K562 (cell line): Measurements from ENCODE around the gene MOK. TPM values are rescaled to one million over a fixed set of nuclear protein-coding genes. Genes with fewer than 3 reads are reported as not detected.
A peak's percentile ranks its signal among the peaks of the same experiment; 100 is the strongest.

Experiments used
- ATAC-seq: fragments of 200-7000 bp; cut with Tn5 transposase; 3 replicates; pipeline ENCODE4 v1.9.1; 2020; ENCODE audit warnings: moderate library complexity
- BruUV-seq: library from RNA; stranded (reverse); fragments of 400-500 nt; replicated peaks from 2 replicates; lab custom pipeline; 2021; lab: Mats Ljungman, UMichigan
- CTCF ChIA-PET: fragments of 300-600 bp; formaldehyde crosslinking; extraction: SDS; loops from one replicate; lab custom pipeline; 2021; ENCODE audit warnings: low intra/inter-chr PET ratio; lab: Yijun Ruan, JAX
- POLR2A ChIA-PET: fragments of 300-600, 350-650 bp; sonication (Branson Sonifier 250); formaldehyde crosslinking; extraction: SDS; loops from one replicate; lab custom pipeline; 2021; ENCODE audit warnings: antibody characterized with exemption, inconsistent platforms; lab: Yijun Ruan, JAX
- DNase-seq, 4 experiments: peaks; one replicate each; pipeline versions ENCODE4 v3.0.0 to v3.0.0-alpha.2; 2011 to 2018; ENCODE audit warnings: low spot score in 3 of 4, mixed read lengths in 3 of 4; ENCODE audit errors: extremely low read depth in 1 of 4
- FAIRE-seq: peaks from 2 replicates; lab custom pipeline; 2011; peaks lifted over from hg19 to GRCh38; lab: Jason Lieb, UNC
- H2AFZ ChIP-seq: 2 replicates; pipeline ENCODE4 v1.6.0; 2011; ENCODE audit warnings: low read depth, low read length, control low read depth, inconsistent platforms
- H3K27ac ChIP-seq: fragments of 200-600 bp; 3 replicates; pipeline ENCODE4 v1.8.0; 2011; ENCODE audit warnings: low read depth, mild to moderate bottlenecking, control low read depth, inconsistent platforms, low read length, moderate library complexity, mixed read lengths; ENCODE audit errors: extremely low read depth
- H3K27me3 ChIP-seq, 2 experiments: fragments of 300-600 bp in 1 of 2; 2 replicates in 1 of 2; 3 replicates in 1 of 2; pipeline versions ENCODE4 v1.6.0 to v1.8.0; 2011; ENCODE audit warnings: inconsistent platforms in 2 of 2, low read length in 2 of 2, mild to moderate bottlenecking in 1 of 2, mixed read lengths in 1 of 2, moderate library complexity in 1 of 2; ENCODE audit not compliant: control insufficient read depth in 2 of 2, insufficient read depth in 2 of 2
- H3K36me3 ChIP-seq: fragments of 300-600 bp; 3 replicates; pipeline ENCODE4 v1.8.0; 2011; ENCODE audit warnings: mild to moderate bottlenecking, low read length, inconsistent platforms; ENCODE audit not compliant: control insufficient read depth, insufficient read depth
- H3K4me1 ChIP-seq, 2 experiments: fragments of 200-600 bp in 1 of 2; replicated peaks in 1 of 2; 2 replicates in 1 of 2; 3 replicates in 1 of 2; pipeline versions ENCODE4 v1.5.1 to v1.8.0; 2011; ENCODE audit warnings: inconsistent platforms in 2 of 2, low read length in 2 of 2, mild to moderate bottlenecking in 1 of 2, mixed read lengths in 1 of 2, moderate library complexity in 1 of 2; ENCODE audit not compliant: control insufficient read depth in 2 of 2, insufficient read depth in 2 of 2
- H3K4me2 ChIP-seq: 2 replicates; pipeline ENCODE4 v1.6.1; 2011; ENCODE audit warnings: low read length, control low read depth, inconsistent platforms, mixed read lengths; ENCODE audit not compliant: insufficient read depth
- H3K4me3 ChIP-seq: fragments of 200-600 bp; sonication (generic), shearing (Covaris generic); 2 replicates; pipeline ENCODE4 v1.5.1; 2016; ENCODE audit warnings: control low read depth, inconsistent platforms
- H3K79me2 ChIP-seq: fragments of 200-600 bp; 3 replicates; pipeline ENCODE4 v1.8.0; 2011; ENCODE audit warnings: low read length, inconsistent platforms; ENCODE audit not compliant: control insufficient read depth, insufficient read depth
- H3K9ac ChIP-seq, 2 experiments: 2 replicates each; pipeline versions ENCODE4 v1.6.0 to v1.6.1; 2011; ENCODE audit warnings: low read depth in 2 of 2, low read length in 2 of 2, control low read depth in 1 of 2, inconsistent platforms in 1 of 2, mild to moderate bottlenecking in 1 of 2, mixed read lengths in 1 of 2; ENCODE audit not compliant: insufficient read depth in 1 of 2
- H3K9me1 ChIP-seq: one replicate; pipeline ENCODE4 v1.6.0; 2011; ENCODE audit warnings: inconsistent platforms, mild to moderate bottlenecking, low read length, moderate library complexity; ENCODE audit not compliant: control insufficient read depth, insufficient read depth
- H3K9me3 ChIP-seq: replicated peaks from 2 replicates; pipeline ENCODE4 v1.5.1; 2011; ENCODE audit warnings: low read depth, low read length, inconsistent platforms; ENCODE audit not compliant: control insufficient read depth, insufficient read depth
- H4K20me1 ChIP-seq: replicated peaks from 2 replicates; pipeline ENCODE4 v1.6.1; 2011; ENCODE audit warnings: low read length, inconsistent platforms, mixed read lengths; ENCODE audit not compliant: control insufficient read depth, insufficient read depth
- MIER1 ChIP-seq: fragments of 450-650 bp; IDR thresholded peaks from 2 replicates; pipeline ENCODE4 v1.6.1; 2016; ENCODE audit warnings: antibody characterized with exemption, mild to moderate bottlenecking, low read depth
- MYBL2 ChIP-seq, 2 experiments: fragments of 450-650 bp in 1 of 2; sonication (generic) in 1 of 2; formaldehyde crosslinking in 1 of 2; IDR thresholded peaks; 2 replicates each; pipeline versions ENCODE4 v1.6.1 to v1.8.1; 2017 to 2022; ENCODE audit warnings: borderline replicate concordance in 1 of 2, inconsistent platforms in 1 of 2, low read depth in 1 of 2, mild to moderate bottlenecking in 1 of 2, missing genetic modification reagents in 1 of 2, moderate library complexity in 1 of 2
- PKNOX1 ChIP-seq: fragments of 450-650 bp; IDR thresholded peaks from 2 replicates; pipeline ENCODE4 v1.6.1; 2016
- WGBS: fragments of 100-300 bp; shearing (Covaris generic); methylation state at CpG from one replicate; pipeline ENCODE4 v1.1.6; 2016; ENCODE audit warnings: low coverage, mixed read lengths; ENCODE audit not compliant: insufficient coverage; ENCODE audit errors: missing lambda C conversion rate; 5-methylcytosine and 5-hydroxymethylcytosine counted together
- in situ Hi-C: fragments of 300-500 bp; cut with MboI; formaldehyde crosslinking; loops from 4 replicates; pipeline ENCODE4 v1.15.0; 2018; ENCODE audit warnings: inconsistent platforms, mixed read lengths
- intact Hi-C: fragments of 100-400 bp; cut with micrococcal nuclease; formaldehyde crosslinking; loops from 2 replicates; pipeline ENCODE4 v1.14.2; 2022
- polyA plus RNA-seq, 8 experiments: library from polyadenylated mRNA; depleted of rRNA in 4 of 8; stranded (reverse) in 5 of 8; unstranded in 3 of 8; fragments of >200 nt; fragmentation: Nextera tagmentation in 2 of 8; fragmentation: Illumina TruSeq in 1 of 8; extraction: Ambion mirVana in 2 of 8; extraction: Trizol in 1 of 8; gene quantifications; 2 replicates each; pipeline versions ENCODE4 v1.2.1 to v1.2.3, GENCODE V29; 2011 to 2014; ENCODE audit warnings: inconsistent platforms in 1 of 8, missing spikeins in 1 of 8
- total RNA-seq, 7 experiments: library from RNA; depleted of rRNA in 6 of 7; stranded (reverse); fragments of >200 nt in 6 of 7; fragmentation: Illumina TruSeq in 2 of 7; extraction: Trizol in 2 of 7; gene quantifications; 2 replicates each; pipeline versions ENCODE4 v1.2.1 to v1.2.3, GENCODE V29; 2011 to 2021; ENCODE audit warnings: low replicate concordance in 1 of 7

MOK gene
- total and polyA plus RNA-seq, 9 of the 15 experiments (the other 6 are each of a cell fraction or from before 2014, with no cell fraction given): 1.3 to 8.4 (median 5.3) TPM

- no peak for FAIRE-seq
These were observed 98.0 kb downstream of the MOK start for GRCh38 chr14:102206918-102207317.

DNA sequence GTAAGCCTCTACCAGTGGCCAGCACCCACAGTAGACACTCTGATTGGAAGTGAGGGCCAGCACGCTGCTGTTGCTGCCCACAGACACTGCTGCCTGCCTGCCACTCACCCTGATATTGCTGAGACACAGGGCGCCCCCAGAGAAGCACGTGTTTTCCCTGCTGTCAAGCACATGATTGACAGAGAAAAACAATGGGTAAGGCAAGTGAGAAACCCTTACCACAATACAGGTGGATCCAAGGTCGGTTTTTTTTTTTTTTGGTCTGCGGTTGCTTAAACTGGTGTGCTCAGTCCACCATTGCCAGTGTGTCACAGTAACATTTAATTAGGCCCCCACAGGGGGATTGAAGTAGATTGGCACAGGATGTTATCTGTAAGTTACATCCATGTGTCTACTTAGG, 99.4 kb downstream of the MOK start:
- Histone ChIP-seq H3K9me1 (no peaks in the 10 kb centered on the region), H3K27ac (no peak overlapping the region), H3K27me3 (no peaks in the 10 kb centered on the region), H2AFZ (no peak overlapping the region), H3K36me3 (peaks cover 35% of the 10 kb centered on the region), H3K4me2 (no peak overlapping the region), H3K4me1 (no peaks in the 10 kb centered on the region; a peak in 1 of 5 replicates), H3K9me3 (no peaks in the 10 kb centered on the region), H3K9ac (no peak overlapping the region), H3K4me3 (no peak overlapping the region), H3K79me2 (peaks cover 4% of the 10 kb centered on the region; the same call in 1 of the 3 replicates), H4K20me1 (no peaks in the 10 kb centered on the region)
- in situ Hi-C loops: no loop called here
- TF ChIP-seq MIER1 (no peak), PKNOX1 (peak; percentile 34; the same call in 1 of the 2 replicates)
- intact Hi-C loops: no loop called here
- ChIA-PET CTCF (no interaction called here), POLR2A (no interaction called here)
- DNase-seq (no peak), ATAC-seq (no peak), FAIRE-seq (no peak)
- BruUV-seq: no TSS peak
- WGBS: 66% methylated on average over 3 of the region's 5 CpGs

More at GRCh38 chr14:102206918-102207317, 98.0 kb downstream of the MOK start:
- no peak overlapping the region for H3K9ac ChIP-seq
- POLR2A ChIA-PET: interaction anchor here (0.6 to 0.9 kb wide), 3 partner anchors 8 to 1385 kb away, joined by 3 read pairs; no protein-coding TSS in a partner anchor
- TF ChIP-seq MYBL2 (IDR thresholded peaks at IDR 0.05; ENCODE audit: low read depth): no peak
- no peak for TF ChIP-seq MYBL2 (CRISPR knock-in tag; IDR thresholded peaks at IDR 0.05; ENCODE audit: borderline replicate concordance)
- H3K4me3 ChIP-seq: no peak overlapping the region
- BruUV-seq: no TSS peak
- H3K27me3 ChIP-seq: no peaks in the 10 kb centered on the region
- H3K79me2 ChIP-seq: peaks cover 4% of the 10 kb centered on the region; the same call in 1 of the 3 replicates
- intact Hi-C loops (no loop called here), in situ Hi-C loops (no loop called here)
- DNase-seq (no peak), ATAC-seq (no peak)
- H4K20me1 ChIP-seq: 0 out of 2 replicates have a peak, but pooled peaks cover 6% of the 10 kb centered on the region
- CTCF ChIA-PET: no interaction called here
- WGBS: 83% methylated on average over 8 of the region's 8 CpGs
- H2AFZ ChIP-seq: no peak overlapping the region
- H3K9me1 ChIP-seq: no peaks in the 10 kb centered on the region
- H3K4me2 ChIP-seq: no peak overlapping the region
- no peaks in the 10 kb centered on the region for H3K9me3 ChIP-seq
- peaks cover 44% of the 10 kb centered on the region for H3K36me3 ChIP-seq
- H3K4me1 ChIP-seq: no peaks in the 10 kb centered on the region; a peak in 1 of 5 replicates
- no peak overlapping the region for H3K27ac ChIP-seq
